ENCODE data around the gene LACC1. TPM values are rescaled to one million over a fixed set of nuclear protein-coding genes. Genes with fewer than 3 reads are reported as not detected.

LACC1 gene
- total and polyA plus RNA-seq, 10 donors, result 3.0 to 17.6 (median 11.4) TPM

- TF ChIP-seq POLR2AphosphoS5 (IDR thresholded peaks at IDR 0.05), result no peak
- no peak for TF ChIP-seq CTCF (IDR thresholded peaks at IDR 0.05 in 8 of 11, conservative IDR thresholded peaks at IDR 0.05 in 3 of 11)
- no peak for TF ChIP-seq POLR2A (IDR thresholded peaks at IDR 0.05)
- no peaks in the 10 kb centered on the region for H3K36me3 ChIP-seq
- peak overlapping the region in 5 of 8 donors; percentile 9 to 57 (median 47) for H3K27ac ChIP-seq
- no peaks in the 10 kb centered on the region for H3K9me3 ChIP-seq
- H3K27me3 ChIP-seq (replicated peaks in 1 of 7), result peaks cover 0 to 6% (median 0%) of the 10 kb centered on the region in 7 donors
- intact Hi-C loops (cut with DNase I; ENCODE audit: low total_unique reads), result loop anchor here (10.0 kb wide), 1 partner anchor 134 kb away; no protein-coding TSS in a partner anchor
- DNase-seq, result no peak
- H3K4me1 ChIP-seq, result peaks cover 0 to 14% (median 1%) of the 10 kb centered on the region in 6 donors
- no peak overlapping the region for H3K4me3 ChIP-seq
Observed at GRCh38 chr13:43910856-43911255, 31.2 kb downstream of the LACC1 start.

GRCh38 chr13:43911278-43911677, 31.6 kb downstream of the LACC1 start:
- no peak for DNase-seq
- intact Hi-C loops (cut with DNase I; ENCODE audit: low total_unique reads), result loop anchor here (10.0 kb wide), 1 partner anchor 134 kb away; no protein-coding TSS in a partner anchor
- Histone ChIP-seq H3K4me3 (no peak overlapping the region), H3K4me1 (peaks cover 0 to 14% (median 1%) of the 10 kb centered on the region in 6 donors), H3K27me3 (replicated peaks in 1 of 7) (peaks cover 0 to 6% (median 0%) of the 10 kb centered on the region in 7 donors), H3K27ac (peak overlapping the region in 5 of 8 donors; percentile 9 to 57 (median 47)), H3K9me3 (no peaks in the 10 kb centered on the region), H3K36me3 (no peaks in the 10 kb centered on the region)
- WGBS, 5 donors, result 17 to 27% (median 24%) methylated on average over 2 of the region's 2 CpGs
- no peak for TF ChIP-seq CTCF (IDR thresholded peaks at IDR 0.05 in 8 of 11, conservative IDR thresholded peaks at IDR 0.05 in 3 of 11)
- peak in 1 of 3 donors; percentile 52 for TF ChIP-seq POLR2AphosphoS5 (IDR thresholded peaks at IDR 0.05)

GRCh38 chr13:43911871-43912270, 32.2 kb downstream of the LACC1 start:
- no peak for DNase-seq
- 74 to 88% (median 81%) methylated on average over 3 of the region's 3 CpGs for whole genome bisulfite sequencing, 5 donors

More at GRCh38 chr13:43911871-43912270, 32.2 kb downstream of the LACC1 start:
- TF ChIP-seq POLR2A (IDR thresholded peaks at IDR 0.05), result no peak
- no peak for TF ChIP-seq CTCF (IDR thresholded peaks at IDR 0.05 in 8 of 11, conservative IDR thresholded peaks at IDR 0.05 in 3 of 11)
- no peak for TF ChIP-seq POLR2AphosphoS5 (IDR thresholded peaks at IDR 0.05)
- Histone ChIP-seq H3K27me3 (replicated peaks in 1 of 7) (peaks cover 0 to 6% (median 0%) of the 10 kb centered on the region in 7 donors), H3K4me1 (peaks cover 0 to 14% (median 1%) of the 10 kb centered on the region in 6 donors), H3K9me3 (no peaks in the 10 kb centered on the region), H3K27ac (peak overlapping the region in 5 of 8 donors; percentile 8 to 57 (median 16)), H3K36me3 (no peaks in the 10 kb centered on the region), H3K4me3 (no peak overlapping the region)
- intact Hi-C loops (cut with DNase I; ENCODE audit: low total_unique reads), result loop anchor here (10.0 kb wide), 1 partner anchor 133 kb away; no protein-coding TSS in a partner anchor
